Erythroblast (primary cell): Measurements from ENCODE around the gene ZSCAN1.

ENCODE experiments used
- GATA1 ChIP-seq: IDR thresholded peaks from 2 replicates; pipeline ENCODE4 v1.6.1; 2011; ENCODE audit warnings: low read depth, mild to moderate bottlenecking, control low read depth, low read length, moderate library complexity
- POLR2A ChIP-seq: IDR thresholded peaks from 2 replicates; pipeline ENCODE4 v1.6.1; 2011; ENCODE audit warnings: mild to moderate bottlenecking, low read length

GRCh38 chr19:58083021-58083420 is 49.2 kb downstream of the ZSCAN1 start:
- TF ChIP-seq POLR2A (no peak), GATA1 (no peak)
